ENCODE data around the gene ADAM19.
"Not testable (repeated sequence)": the region's sequence is repeated elsewhere in the genome, so short reads cannot be mapped to it uniquely, and the experiment has no call there.

Gene ADAM19

DNA sequence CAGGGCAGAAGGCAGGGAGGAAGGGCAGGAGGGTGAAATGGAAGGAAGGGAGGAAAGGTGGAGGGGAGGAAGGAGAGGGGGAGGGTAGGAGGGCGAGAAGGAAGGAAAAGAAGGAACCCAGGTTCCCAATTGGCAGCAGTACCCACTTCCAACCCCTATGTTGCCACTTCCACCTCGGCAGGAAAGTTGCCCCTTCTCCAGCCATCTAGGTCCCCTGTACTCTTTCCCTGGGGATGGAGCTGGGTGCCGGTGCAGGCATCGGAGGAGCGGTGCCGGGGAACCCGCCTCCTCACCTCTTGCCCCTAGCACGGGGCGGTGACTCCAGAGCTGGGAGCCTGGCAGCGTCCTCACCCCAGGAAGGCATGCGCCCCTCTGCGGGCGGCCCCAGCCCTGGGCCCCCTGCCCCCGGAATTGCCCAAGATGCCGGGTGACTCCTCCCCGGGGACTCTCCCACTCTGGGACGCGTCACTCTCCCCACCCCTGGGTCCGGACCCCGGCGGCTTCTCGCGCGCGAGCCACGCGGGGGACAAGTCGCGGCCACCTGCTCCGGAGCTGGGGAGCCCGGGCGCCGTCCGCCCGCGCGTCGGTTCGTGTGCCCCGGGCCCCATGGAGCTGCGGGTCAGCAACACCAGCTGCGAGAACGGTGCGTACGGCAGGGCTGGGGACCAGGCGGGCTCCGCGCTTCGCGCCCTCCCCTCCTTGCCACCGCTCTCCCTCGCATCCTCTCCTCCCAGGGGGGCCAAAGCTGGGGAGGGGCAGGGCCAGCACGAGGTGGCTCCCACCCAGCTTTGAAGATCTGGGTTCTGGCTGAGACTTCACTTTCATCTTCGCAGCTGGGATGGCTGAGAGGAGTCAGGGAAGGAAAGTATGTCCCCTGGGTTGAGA lies 115.6 kb downstream of the ADAM19 start, which contains the start of gene NIPAL4:
Gene NIPAL4, plus strand, starts transcription at position 499 of the 885 bp plus-strand sequence. Its CDS starts 108 bp downstream, at position 607.
- DNase-seq = no peak

DNA sequence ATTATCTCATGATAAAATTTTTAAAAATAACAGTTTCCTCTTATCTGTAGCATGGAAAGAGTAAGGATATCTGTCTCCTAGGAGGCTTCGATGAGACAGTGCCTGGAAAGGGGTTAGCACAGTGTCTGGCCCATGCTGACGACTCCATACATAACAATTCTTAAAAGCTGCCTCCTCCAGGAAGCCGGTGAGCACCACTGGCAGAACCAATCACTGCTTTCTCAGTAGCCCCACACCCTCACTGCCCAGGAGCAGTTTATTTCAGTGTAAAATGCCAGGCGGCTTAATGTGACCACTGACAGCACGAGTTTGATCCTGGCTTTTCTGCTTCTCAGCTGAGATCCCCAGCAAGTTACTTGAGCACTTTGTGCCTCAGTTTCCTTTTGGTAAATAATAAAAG lies 116.7 kb downstream of the ADAM19 start:
- no peak for DNase-seq

DNA sequence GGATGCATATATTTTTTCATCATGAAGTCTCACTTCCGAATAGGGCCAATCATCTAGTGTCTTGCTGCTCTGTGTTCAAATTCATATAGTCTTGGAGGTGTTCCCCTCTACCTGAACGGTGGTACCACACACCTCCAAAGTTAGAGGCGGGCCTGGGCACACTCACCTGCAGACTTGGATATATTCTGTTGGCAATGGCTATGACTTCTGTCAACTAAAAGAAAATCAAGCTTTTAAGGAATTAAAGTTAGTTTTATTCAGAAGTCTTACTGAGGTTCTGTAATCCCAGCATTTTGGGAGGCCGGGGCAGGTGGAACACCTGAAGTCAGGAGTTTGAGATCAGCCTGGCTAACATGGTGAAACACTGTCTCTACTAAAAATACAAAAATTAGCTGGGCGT lies 118.2 kb downstream of the ADAM19 start:
- no peak for DNase-seq

DNA sequence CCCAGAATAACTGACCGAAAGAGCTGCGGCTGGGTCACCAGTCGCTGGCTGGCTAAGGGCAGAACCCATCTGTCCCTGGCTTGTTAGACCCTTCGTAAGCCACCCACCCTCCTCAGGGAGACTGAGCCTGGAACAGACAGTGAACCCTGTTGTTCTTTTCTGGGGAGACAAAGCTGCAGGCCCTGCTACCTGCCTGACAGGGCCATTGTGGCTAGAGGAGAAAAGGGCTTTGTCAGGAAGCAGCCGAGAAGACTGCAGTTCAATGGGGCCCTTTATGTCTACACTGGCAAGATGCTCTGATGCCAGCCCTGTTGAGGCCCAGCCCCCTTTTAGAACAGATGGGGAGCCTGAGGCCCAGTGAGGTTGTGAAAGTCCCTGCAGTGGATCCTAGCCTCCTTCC lies 119.3 kb downstream of the ADAM19 start:
- DNase-seq = no peak

DNA sequence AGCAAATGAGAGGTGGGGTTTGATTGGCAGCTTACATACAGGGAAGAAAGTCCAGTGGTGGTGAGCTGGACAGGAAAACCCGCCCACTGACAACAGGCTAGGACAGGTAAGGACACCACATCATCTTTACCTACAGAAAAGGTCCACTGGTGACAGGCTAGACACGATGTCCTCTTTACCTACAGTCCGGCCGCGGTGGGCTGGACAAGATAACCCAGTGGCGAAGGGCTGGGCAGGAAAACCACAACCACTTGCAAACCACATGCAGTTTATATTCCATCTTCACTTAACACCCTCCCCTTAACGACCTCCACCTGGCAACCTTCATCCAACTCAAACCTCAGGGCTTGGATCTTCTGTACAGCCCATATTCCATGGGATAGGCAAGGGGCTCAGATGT lies 120.5 kb downstream of the ADAM19 start:
- DNase-seq = no peak

DNA sequence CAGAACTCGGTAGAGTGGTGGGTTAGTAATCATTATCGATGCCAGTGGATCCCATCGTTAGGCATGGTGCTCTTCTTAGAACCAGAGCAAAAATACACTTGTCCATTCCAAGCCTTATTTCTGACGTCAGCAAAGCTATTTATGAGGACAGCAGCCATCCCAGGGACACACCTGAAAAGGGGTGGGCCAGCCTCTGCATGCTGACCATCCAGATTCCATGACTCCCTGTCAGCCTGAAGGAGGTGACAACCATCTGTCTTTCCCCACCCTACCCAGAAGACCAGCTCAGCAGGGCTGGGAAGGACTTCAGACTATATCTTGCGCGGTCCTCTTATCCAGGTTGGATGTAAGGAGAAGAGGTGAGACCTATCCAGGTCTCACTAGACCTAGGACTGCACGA lies 121.3 kb downstream of the ADAM19 start:
- no peak for DNase-seq

DNA sequence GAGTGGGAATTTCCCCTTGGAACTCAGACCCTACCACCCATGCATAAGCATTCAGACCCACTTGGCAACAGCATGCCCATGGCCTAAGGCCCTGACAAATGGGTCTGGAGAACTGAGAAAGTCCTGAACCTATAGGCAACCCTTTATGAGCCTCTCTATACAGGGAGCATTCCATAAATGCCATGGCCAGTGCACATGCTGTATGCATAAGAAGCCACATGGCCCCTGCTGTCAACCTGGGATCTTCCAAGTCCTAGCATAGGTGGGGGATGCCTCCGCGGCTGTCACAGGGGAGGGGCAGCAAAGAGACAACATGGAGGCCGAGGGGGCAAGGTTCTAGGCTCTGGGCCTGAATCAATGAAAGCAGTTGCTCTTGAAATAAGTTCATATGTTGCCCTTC lies 123.8 kb downstream of the ADAM19 start:
- no peak for DNase-seq

DNA sequence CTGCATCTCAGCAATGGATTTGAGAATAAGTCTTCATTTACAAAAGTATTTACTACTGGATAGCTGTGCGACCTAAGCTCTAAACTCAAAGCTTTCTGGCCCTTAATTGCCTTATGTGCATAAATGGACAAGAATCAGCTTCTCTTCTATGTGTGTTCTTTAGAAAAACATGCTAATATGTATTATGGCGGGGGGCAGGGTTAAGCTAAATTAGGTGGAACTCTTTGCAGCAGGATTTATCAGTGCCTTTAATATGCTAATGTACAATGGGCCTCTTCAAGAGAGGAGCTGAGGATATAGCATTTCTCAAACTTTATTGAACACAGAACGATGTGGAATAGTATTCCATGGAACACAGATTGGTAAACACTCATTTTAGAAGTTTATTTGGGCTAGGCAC lies 125.6 kb downstream of the ADAM19 start:
- no peak for DNase-seq

DNA sequence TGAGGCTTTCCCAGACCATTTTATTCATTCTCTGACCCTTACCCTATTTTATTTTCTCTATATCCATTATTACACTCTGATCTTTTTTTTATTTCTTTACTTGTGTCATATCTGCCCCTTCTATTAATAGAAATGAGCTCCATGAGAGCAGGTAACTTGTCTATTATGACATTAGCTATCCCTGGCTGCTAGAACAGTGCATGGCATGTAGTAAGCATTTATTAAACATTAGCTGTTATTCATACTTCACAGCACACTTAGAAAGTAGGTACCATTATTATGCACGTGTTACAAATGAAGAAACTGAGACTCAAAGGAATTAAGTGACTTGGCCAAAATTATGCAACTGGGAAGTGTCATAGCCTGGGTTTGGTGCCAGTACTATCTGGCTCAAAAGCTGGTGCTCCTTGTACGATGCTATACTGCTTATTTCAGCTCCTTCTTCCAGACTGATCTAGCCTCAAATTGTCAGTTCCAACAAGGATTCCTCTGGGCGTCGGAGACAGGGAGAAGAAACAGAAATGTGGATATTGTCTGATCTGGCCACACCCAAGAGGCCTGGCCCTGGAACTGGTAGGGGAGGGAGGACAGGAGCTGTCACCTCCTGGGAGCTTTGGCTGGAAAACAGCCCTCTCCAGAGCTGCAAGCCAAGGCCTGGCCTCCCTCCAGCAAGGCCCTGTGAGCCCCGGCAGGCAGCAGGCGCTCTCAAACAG lies 126.4 kb downstream of the ADAM19 start:
- DNase-seq = no peak

DNA sequence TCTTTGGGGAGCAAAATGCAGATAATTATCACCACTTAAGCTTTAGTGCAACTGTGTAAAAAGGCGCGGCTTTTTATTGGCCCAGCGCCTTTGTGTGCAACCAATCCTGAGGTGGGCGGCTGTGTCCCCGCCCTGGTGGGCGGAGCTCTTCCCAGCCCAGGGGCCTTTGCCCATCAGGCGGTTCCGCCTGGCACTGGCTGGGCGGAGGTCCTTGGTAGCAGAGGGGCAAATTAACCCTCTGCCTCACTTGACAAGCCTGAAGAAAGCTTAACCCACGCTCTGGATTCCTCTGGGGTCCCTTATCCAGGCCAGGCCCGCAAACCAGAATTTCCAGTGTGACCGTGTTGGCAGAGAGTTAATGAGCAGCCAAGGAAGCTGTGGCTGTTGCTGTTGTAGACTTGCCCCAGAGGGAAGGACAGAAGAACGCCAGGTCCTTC lies 128.4 kb downstream of the ADAM19 start:
- no peak for DNase-seq

DNA sequence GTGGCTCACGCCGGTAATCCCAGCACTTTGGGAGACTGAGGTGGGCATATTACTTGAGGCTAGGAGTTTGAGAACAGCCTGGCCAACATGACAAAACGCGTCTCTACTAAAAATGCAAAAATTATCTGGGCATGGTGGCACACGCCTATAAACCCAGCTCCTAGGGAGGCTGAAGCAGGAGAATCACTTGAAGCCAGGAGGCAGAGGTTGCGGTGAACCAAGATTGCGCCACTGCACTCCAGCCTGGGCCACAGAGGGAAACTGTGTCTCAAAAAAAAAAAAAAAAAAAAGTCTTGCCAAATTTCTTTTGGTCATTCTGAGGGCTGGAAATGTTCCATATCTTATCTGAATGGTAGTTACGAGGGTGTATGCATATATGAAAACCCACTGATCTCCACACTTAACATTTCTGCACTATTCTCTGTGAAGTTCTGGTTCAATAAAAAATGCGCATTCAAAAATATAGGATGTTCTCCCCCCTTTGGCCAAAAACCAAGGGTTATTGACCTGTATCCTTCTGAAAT lies 129.1 kb downstream of the ADAM19 start:
- no peak for DNase-seq

DNA sequence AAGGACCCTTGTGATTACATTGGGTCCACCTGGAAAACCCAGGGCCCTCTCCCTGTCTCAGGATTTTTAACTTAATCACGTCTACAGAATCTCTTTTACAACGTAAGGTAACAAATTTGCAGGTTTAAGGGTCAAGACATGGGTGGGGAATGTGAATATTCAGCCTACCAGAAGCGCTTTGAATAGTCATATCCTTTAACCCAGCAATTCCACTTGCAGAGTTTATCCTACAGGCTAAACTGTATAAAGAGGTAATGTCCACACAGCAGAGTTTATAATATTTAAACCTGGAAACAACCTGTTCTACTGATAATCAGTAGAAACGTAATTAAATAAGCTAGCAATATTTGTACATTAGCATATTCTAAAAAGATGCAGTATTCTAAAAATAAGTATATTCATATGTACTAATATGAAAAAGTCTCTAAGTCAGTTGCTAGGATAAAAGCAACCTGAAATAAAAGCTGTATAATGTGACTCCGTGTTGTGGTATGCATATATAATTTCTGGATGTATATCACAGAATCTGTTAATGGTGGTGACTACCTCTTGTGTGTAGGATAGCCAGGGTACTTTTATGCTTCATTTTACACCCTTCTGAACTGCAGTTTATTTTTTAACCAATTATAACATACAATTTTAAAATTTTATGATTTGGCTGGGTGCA lies 129.7 kb downstream of the ADAM19 start:
- DNase-seq = no peak

DNA sequence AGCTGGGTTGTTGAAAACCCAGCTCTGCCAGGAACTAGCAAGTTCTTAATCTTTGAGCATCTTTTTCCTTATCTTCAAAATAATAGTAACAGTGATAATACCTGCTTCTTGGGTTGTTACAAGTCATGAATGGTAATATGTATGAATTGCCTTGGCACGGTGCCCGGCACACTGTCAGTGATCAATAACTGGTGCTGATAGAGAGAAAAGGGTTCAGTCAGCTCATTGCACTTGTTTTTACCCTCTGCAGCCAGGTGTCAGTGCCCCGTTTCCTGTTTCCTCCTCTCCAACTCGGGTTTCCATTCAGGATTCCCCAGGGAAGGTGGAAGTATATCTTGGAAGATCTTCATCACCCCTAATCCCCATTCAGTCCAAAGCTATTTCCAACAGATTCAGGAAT lies 131.4 kb downstream of the ADAM19 start:
- DNase-seq = no peak

DNA sequence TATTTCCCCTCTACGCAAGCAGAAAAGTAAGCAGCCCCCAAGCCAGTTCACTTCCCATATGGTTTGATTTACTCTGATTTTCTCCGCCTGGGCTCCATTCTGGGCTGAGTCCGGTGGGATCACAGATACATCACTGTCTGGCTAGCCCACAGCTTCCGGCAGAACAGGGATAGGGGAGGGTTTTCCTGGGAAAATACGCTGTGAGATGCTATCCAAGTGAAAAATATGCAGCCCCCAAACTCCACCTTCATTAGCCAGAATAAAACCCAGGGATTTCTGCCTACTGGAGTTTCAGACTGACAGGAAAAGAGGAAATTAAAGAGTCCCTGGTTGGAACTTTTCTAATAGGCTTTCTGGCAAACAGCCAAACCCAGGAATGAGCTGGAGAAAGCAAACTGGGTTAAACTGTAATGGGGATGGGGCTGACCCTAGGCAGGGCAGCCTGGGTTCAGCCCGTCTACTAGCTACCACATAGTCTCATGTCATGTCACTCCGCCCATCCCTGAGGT lies 132.5 kb downstream of the ADAM19 start:
- no peak for DNase-seq

DNA sequence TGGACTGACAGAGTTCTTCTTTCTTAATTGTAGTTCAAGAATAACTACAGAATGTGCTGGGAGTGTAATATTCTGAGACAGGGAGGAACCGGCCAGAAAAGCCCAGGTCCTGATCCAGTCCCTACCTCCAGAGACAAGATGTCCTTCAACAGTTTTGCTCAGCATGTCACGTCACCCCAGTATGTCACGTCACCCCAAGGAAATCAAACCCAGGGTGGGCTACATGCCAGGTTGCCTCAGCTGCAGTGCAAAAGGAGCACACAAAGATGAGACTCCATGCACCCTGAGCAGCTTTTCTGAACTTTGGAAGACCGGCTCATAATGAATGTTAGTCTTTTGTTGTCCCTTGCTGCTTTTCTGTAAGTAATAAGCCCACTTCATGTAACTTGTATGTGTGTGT lies 141.5 kb downstream of the ADAM19 start:
- no peak for DNase-seq

DNA sequence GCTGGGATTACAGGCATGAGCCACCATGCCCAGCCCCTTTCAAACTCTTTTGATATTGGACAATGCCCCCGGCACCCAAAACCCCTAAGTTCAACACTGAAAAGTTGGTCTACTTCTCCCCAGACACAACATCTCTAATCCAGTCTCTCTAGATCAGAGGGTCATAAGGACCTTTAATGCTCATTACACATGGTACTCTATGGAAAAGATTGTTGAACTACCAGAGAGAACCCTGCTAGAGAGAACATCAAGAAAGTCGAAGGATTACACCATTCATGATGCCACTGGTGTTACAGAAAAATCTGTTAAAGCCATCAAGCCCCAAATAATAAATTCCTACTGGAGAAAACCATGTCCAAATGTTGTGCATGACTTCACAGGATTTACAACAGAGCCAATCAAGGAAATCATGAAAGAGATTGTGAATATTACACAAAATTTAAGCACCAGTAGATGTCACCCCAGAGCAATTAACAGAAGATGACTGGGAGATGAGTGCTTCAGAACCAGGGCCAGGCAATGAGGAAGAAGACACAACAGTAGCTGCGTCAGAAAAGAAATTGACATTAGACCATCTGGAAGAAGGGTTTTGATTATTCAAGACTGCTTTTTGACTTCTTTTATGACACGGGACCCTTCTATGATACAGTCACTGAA lies 143.9 kb downstream of the ADAM19 start:
- DNase-seq = no peak

DNA sequence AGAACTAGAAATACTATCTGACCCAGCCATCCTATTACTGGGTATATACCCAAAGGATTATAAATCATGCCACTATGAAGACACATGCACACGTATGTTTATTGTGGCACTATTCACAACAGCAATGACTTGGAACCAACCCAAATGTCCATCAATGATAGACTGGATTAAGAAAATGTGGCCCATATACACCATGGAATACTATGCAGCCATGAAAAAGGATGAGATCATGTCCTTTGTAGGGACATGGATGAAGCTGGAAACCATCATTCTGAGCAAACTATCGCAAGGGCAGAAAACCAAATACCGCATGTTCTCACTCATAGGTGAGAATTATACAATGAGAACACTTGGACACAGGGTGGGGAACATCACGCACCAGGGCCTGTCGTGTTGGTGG lies 145.7 kb downstream of the ADAM19 start:
- not testable (repeated sequence) for DNase-seq
